Neural progenitor cell (in vitro differentiated cells): ENCODE results near the gene PGAP6. TPM values are rescaled to one million over a fixed set of nuclear protein-coding genes. Genes with fewer than 3 reads are reported as not detected.
A peak's percentile ranks its signal among the peaks of the same experiment; 100 is the strongest.

Experiments used
- DNase-seq: peaks from one replicate; pipeline ENCODE4 v3.0.0-alpha.2; 2016; ENCODE audit warnings: low spot score
- H2AFZ ChIP-seq: fragments of 200-600 bp; sonication (generic); replicated peaks from 2 replicates; pipeline ENCODE4 v1.6.1; 2016; ENCODE audit warnings: antibody characterized with exemption
- H3F3A ChIP-seq: fragments of 200-600 bp; sonication (generic); 2 replicates; pipeline ENCODE4 v1.6.1; 2016; ENCODE audit warnings: antibody characterized with exemption, low read depth
- H3K27ac ChIP-seq: fragments of 200-600 bp; sonication (generic); 2 replicates; pipeline ENCODE4 v1.5.1; 2016; ENCODE audit warnings: mild to moderate bottlenecking
- H3K27me3 ChIP-seq: fragments of 200-600 bp; sonication (generic); 2 replicates; pipeline ENCODE4 v1.6.1; 2016; ENCODE audit warnings: mild to moderate bottlenecking, moderate library complexity
- H3K36me3 ChIP-seq: fragments of 200-600 bp; sonication (generic); 2 replicates; pipeline ENCODE4 v1.5.1; 2016
- H3K4me1 ChIP-seq: fragments of 200-600 bp; sonication (generic); 2 replicates; pipeline ENCODE4 v1.6.1; 2016; ENCODE audit warnings: mixed run types
- H3K4me2 ChIP-seq: fragments of 200-600 bp; sonication (generic); 2 replicates; pipeline ENCODE4 v1.6.1; 2016
- H3K4me3 ChIP-seq: fragments of 200-600 bp; sonication (generic); 2 replicates; pipeline ENCODE4 v1.5.1; 2016
- H3K79me2 ChIP-seq: fragments of 200-600 bp; sonication (generic); 2 replicates; pipeline ENCODE4 v1.6.1; 2016; ENCODE audit warnings: low read depth
- H3K9ac ChIP-seq: fragments of 200-600 bp; sonication (generic); 2 replicates; pipeline ENCODE4 v1.6.1; 2016
- H3K9me3 ChIP-seq: fragments of 200-600 bp; sonication (generic); 2 replicates; pipeline ENCODE4 v1.5.1; 2016; ENCODE audit warnings: low read depth
- H4K20me1 ChIP-seq: fragments of 200-600 bp; sonication (generic); 2 replicates; pipeline ENCODE4 v1.6.1; 2016; ENCODE audit warnings: low read depth
- H3K27ac Mint-ChIP-seq: 3 replicates; pipeline ENCODE4 v1.8.0; 2021; ENCODE audit warnings: mixed read lengths
- H3K27me3 Mint-ChIP-seq: 2 replicates; pipeline ENCODE4 v1.8.0; 2022; ENCODE audit warnings: low read depth, mild to moderate bottlenecking, inconsistent platforms, moderate library complexity, mixed read lengths; ENCODE audit not compliant: insufficient read depth
- H3K36me3 Mint-ChIP-seq: 3 replicates; pipeline ENCODE4 v1.8.0; 2021; ENCODE audit warnings: mixed read lengths
- H3K4me1 Mint-ChIP-seq: 3 replicates; pipeline ENCODE4 v1.8.0; 2021; ENCODE audit warnings: mixed read lengths
- H3K4me3 Mint-ChIP-seq: 3 replicates; pipeline ENCODE4 v1.8.0; 2021; ENCODE audit warnings: mild to moderate bottlenecking, moderate library complexity, mixed read lengths
- H3K9me3 Mint-ChIP-seq: 3 replicates; pipeline ENCODE4 v1.8.0; 2020; ENCODE audit warnings: mixed read lengths
- EZH2 ChIP-seq: fragments of 200-600 bp; sonication (generic); IDR thresholded peaks from 2 replicates; pipeline ENCODE4 v1.6.1; 2017; ENCODE audit warnings: antibody characterized with exemption, mild to moderate bottlenecking, moderate library complexity
- EZH2phosphoT487 ChIP-seq: fragments of 200-600 bp; sonication (generic); IDR thresholded peaks from 2 replicates; pipeline ENCODE4 v1.6.1; 2017; ENCODE audit warnings: antibody characterized with exemption
- total RNA-seq: library from RNA; depleted of rRNA; stranded (reverse); fragments of >200 nt; gene quantifications from 2 replicates; pipeline ENCODE4 v1.2.3, GENCODE V29; 2015; ENCODE audit warnings: low replicate concordance
- TF ChIP-seq, protein P1 (sequence below): fragments of 200-600 bp; sonication (generic); IDR thresholded peaks from 2 replicates; pipeline ENCODE4 v1.5.1; 2017; ENCODE audit warnings: antibody characterized with exemption, mild to moderate bottlenecking

Gene PGAP6
- total RNA-seq, 1 donor from 2014 or later, result 16.7 TPM

DNA sequence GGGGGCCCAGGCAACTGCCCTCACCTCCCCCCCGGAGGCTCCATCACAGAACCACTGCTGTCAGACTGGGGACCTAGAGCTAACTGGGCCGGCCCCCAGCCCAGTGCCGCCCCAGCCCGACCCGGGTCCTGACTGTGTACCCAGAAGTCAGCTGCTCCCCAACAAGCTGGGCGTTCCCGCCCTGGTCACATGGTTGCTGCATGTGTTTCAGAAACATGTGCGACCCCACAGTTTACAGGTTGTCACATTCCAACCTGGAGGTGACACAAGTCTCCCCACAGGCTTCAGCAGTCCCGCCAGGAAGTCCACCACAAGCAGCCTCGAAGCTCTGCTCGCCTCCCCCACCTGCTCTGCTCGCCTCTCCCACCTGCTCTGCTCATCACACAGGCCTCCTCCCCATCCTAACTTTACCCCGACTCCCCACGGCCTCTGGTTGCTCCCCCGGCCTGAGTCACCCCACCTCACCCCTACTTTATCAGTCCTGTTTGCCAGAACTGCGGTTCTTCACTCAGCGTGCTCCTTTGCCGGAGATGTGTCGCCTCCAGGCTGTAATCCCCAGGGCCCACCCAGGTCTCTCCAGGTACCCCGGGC lies 12.4 kb downstream of the PGAP6 start:
- Histone ChIP-seq H2AFZ (no peak overlapping the region), H3K27ac (no peak overlapping the region), H3K4me3 (peak overlapping the region; percentile 46), H3F3A (peaks cover 5% of the 10 kb centered on the region), H3K4me2 (peak overlapping the region; percentile 74), H3K27me3 (no peaks in the 10 kb centered on the region), H3K9ac (no peak overlapping the region), H3K4me1 (peaks cover 4% of the 10 kb centered on the region), H3K79me2 (no peaks in the 10 kb centered on the region), H3K9me3 (no peaks in the 10 kb centered on the region), H3K36me3 (no peaks in the 10 kb centered on the region), H4K20me1 (peaks cover 14% of the 10 kb centered on the region)
- Mint-ChIP-seq H3K4me3 (peak overlapping the region; percentile 77), H3K36me3 (peaks cover 4% of the 10 kb centered on the region), H3K4me1 (peaks cover 9% of the 10 kb centered on the region), H3K9me3 (no peaks in the 10 kb centered on the region), H3K27ac (no peak overlapping the region), H3K27me3 (peaks cover 3% of the 10 kb centered on the region)
- TF ChIP-seq EZH2 (no peak), EZH2phosphoT487 (no peak)
- TF ChIP-seq, protein P1, sequence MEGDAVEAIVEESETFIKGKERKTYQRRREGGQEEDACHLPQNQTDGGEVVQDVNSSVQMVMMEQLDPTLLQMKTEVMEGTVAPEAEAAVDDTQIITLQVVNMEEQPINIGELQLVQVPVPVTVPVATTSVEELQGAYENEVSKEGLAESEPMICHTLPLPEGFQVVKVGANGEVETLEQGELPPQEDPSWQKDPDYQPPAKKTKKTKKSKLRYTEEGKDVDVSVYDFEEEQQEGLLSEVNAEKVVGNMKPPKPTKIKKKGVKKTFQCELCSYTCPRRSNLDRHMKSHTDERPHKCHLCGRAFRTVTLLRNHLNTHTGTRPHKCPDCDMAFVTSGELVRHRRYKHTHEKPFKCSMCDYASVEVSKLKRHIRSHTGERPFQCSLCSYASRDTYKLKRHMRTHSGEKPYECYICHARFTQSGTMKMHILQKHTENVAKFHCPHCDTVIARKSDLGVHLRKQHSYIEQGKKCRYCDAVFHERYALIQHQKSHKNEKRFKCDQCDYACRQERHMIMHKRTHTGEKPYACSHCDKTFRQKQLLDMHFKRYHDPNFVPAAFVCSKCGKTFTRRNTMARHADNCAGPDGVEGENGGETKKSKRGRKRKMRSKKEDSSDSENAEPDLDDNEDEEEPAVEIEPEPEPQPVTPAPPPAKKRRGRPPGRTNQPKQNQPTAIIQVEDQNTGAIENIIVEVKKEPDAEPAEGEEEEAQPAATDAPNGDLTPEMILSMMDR, result no peak
- no peak for DNase-seq

DNA sequence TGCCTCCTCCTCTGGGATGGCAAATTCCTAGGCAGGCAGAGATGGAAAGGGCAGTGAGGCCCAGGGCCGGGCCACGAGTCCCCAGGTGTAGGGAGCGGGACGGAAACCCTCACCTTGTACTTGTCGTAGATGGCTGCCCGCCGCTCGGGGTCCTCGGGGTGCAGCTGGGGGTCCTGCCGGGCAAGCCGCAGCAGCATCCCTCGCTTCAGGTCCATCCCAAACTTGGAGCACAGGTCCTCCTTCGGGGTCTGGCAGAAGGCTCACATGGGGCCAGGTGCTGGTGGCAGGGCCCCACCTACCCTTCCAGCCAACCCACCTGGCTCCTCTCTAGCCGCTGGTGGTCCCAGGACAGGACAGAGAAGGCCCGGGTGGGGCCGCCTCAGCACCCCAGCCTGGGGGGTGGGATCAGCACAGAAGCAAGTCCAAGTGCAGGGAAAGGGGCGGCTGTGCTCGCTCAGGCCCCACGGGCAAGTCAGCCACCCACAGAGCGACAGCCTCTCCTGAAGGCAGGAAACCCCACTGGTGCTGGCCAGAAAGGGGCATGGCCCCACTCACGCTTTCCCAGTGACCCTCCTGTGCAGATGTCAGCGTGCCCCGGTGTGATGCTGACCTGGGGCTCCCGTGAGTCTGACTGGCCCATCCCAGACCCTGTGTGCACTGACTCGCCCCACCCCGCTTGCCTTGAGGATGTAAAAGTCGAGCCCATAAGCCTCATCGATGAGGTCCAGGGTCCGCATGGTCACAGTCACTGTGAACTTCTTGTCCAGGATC lies 13.2 kb downstream of the PGAP6 start:
- H3K4me3 ChIP-seq, result no peak overlapping the region
- TF ChIP-seq EZH2phosphoT487 (no peak), EZH2 (no peak)
- TF ChIP-seq, protein P1, result no peak
- H3K27ac Mint-ChIP-seq, result no peak overlapping the region

DNA sequence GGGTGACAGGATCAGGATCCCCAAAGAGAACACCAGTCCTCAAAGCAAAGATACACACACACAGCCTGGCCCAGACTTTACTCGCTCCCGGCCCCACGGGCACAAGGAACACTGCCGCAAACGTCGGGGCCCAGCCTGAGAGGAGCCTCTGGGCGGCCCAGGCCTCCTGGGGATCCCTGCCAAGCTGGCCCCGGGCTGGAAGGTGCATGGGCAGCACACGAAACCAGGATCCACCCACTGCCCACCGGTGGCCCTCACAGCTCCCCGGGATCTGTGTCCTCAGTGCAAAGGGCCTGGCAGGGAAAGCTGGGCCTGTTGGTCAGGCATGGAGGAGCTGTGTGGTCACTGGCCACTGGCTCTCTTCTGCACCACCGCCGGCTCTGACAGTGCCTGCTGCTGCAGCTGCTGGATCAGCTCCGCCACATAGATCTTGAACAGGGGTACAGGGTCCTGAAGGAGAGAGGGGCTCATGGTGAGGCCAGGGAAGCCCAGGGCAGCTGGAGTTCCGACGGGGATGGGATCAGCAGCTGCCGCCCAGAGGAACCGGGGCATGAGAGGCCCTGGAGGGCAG lies 14.4 kb downstream of the PGAP6 start:
- peaks cover 4% of the 10 kb centered on the region for H3K36me3 Mint-ChIP-seq
- Histone ChIP-seq H3K9me3 (no peaks in the 10 kb centered on the region), H3K27me3 (no peaks in the 10 kb centered on the region), H3K4me2 (no peak overlapping the region), H3F3A (peaks cover 5% of the 10 kb centered on the region), H3K36me3 (no peaks in the 10 kb centered on the region), H3K27ac (no peak overlapping the region), H3K79me2 (no peaks in the 10 kb centered on the region), H3K9ac (no peak overlapping the region), H3K4me1 (peaks cover 4% of the 10 kb centered on the region), H3K4me3 (no peak overlapping the region), H2AFZ (no peak overlapping the region), H4K20me1 (peaks cover 14% of the 10 kb centered on the region)
- TF ChIP-seq EZH2phosphoT487 (no peak), EZH2 (no peak)
- TF ChIP-seq, protein P1, result no peak
- peak overlapping the region; percentile 59 for H3K4me3 Mint-ChIP-seq
- DNase-seq, result no peak
- no peaks in the 10 kb centered on the region for H3K9me3 Mint-ChIP-seq
- peaks cover 15% of the 10 kb centered on the region for H3K4me1 Mint-ChIP-seq
- H3K27ac Mint-ChIP-seq, result no peak overlapping the region
- peaks cover 5% of the 10 kb centered on the region for H3K27me3 Mint-ChIP-seq

More for the DNA sequence above, 13.2 kb downstream of the PGAP6 start:
- peaks cover 13% of the 10 kb centered on the region for H3K4me1 Mint-ChIP-seq
- no peak overlapping the region for H3K4me3 Mint-ChIP-seq
- H3K9me3 Mint-ChIP-seq, result no peaks in the 10 kb centered on the region
- peaks cover 5% of the 10 kb centered on the region for H3K27me3 Mint-ChIP-seq
- Histone ChIP-seq H3K27me3 (no peaks in the 10 kb centered on the region), H4K20me1 (peaks cover 14% of the 10 kb centered on the region), H2AFZ (no peak overlapping the region), H3K4me2 (no peak overlapping the region), H3K79me2 (no peaks in the 10 kb centered on the region), H3K4me1 (peaks cover 4% of the 10 kb centered on the region), H3K9me3 (no peaks in the 10 kb centered on the region), H3K27ac (no peak overlapping the region), H3K9ac (no peak overlapping the region), H3K36me3 (no peaks in the 10 kb centered on the region), H3F3A (peaks cover 5% of the 10 kb centered on the region)
- DNase-seq, result no peak
- peaks cover 4% of the 10 kb centered on the region for H3K36me3 Mint-ChIP-seq
